HFFc6 (cell line): ENCODE results near the gene ADGRB3. TPM values are rescaled to one million over a fixed set of nuclear protein-coding genes. Genes with fewer than 3 reads are reported as not detected.

ENCODE experiments used
- DNase-seq: peaks from one replicate; pipeline ENCODE4 v3.0.0-alpha.2; 2018
- H3K27ac Mint-ChIP-seq: 2 replicates; pipeline ENCODE4 v1.8.0; 2020; ENCODE audit warnings: mild to moderate bottlenecking, mixed read lengths
- H3K27me3 Mint-ChIP-seq: 2 replicates; pipeline ENCODE4 v1.8.0; 2021; ENCODE audit warnings: mild to moderate bottlenecking, moderate library complexity, mixed read lengths; ENCODE audit not compliant: insufficient read depth
- H3K36me3 Mint-ChIP-seq: 2 replicates; pipeline ENCODE4 v1.8.0; 2021; ENCODE audit warnings: low read depth, mixed read lengths
- H3K4me1 Mint-ChIP-seq: 2 replicates; pipeline ENCODE4 v1.8.0; 2020; ENCODE audit warnings: low read depth, mixed read lengths
- H3K4me3 Mint-ChIP-seq: 2 replicates; pipeline ENCODE4 v1.8.0; 2020; ENCODE audit warnings: mild to moderate bottlenecking, moderate library complexity, mixed read lengths
- H3K9me3 Mint-ChIP-seq: 2 replicates; pipeline ENCODE4 v1.8.0; 2020; ENCODE audit warnings: mild to moderate bottlenecking, mixed read lengths
- CTCF ChIP-seq: fragments of 200-600 bp; sonication (generic); IDR thresholded peaks from 2 replicates; pipeline ENCODE4 v1.5.0; 2021; ENCODE audit warnings: antibody characterized with exemption, mild to moderate bottlenecking
- total RNA-seq, 6 experiments: library from RNA; stranded (reverse); fragmentation: NEBNext Ultra II Directional; extraction: Animal tissue kit (Norgen Biotek cat#: 25700); gene quantifications; 2 replicates in 1 of 6; 3 replicates in 5 of 6; pipeline ENCODE4 v1.2.3, GENCODE V29; 2021

The ADGRB3 gene
- total RNA-seq, 6 experiments from 2014 or later = 0.05 to 0.07 (median 0.05) TPM; not detected in 3

GRCh38 chr6:69146385-69146784, 511.3 kb downstream of the ADGRB3 start:
- H3K4me1 Mint-ChIP-seq = no peaks in the 10 kb centered on the region
- H3K27ac Mint-ChIP-seq = no peak overlapping the region
- TF ChIP-seq CTCF = no peak
- H3K27me3 Mint-ChIP-seq = no peaks in the 10 kb centered on the region
- no peaks in the 10 kb centered on the region for H3K36me3 Mint-ChIP-seq
- H3K9me3 Mint-ChIP-seq = peaks cover 39% of the 10 kb centered on the region
- no peak overlapping the region for H3K4me3 Mint-ChIP-seq
- no peak for DNase-seq

DNA sequence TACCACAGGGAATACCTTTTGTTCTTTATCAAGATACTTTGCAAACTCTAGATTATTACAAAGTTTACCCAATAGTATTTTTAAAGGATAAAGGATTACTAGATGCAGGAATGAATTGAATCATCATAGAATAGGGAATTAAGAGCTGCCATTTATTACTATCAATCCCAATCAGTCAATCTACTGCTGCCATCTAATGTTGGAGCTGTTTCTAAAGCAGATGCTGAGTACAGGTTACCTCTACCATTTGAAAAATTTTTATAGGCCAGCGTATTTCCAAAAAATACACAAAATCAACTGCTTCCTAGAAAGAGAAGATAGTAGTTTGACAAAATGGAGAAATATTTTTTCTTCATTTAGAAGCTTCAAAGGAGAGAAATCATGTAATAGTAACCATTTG, 520.4 kb downstream of the ADGRB3 start:
- H3K9me3 Mint-ChIP-seq = peaks cover 35% of the 10 kb centered on the region
- no peak for DNase-seq
- no peak overlapping the region for H3K4me3 Mint-ChIP-seq
- H3K27me3 Mint-ChIP-seq = no peaks in the 10 kb centered on the region; the same call in 1 of the 2 replicates
- no peak overlapping the region for H3K27ac Mint-ChIP-seq
- no peak for TF ChIP-seq CTCF
- no peaks in the 10 kb centered on the region for H3K36me3 Mint-ChIP-seq
- no peaks in the 10 kb centered on the region for H3K4me1 Mint-ChIP-seq

- no peak overlapping the region for H3K4me3 Mint-ChIP-seq
- H3K9me3 Mint-ChIP-seq = peaks cover 28% of the 10 kb centered on the region
- no peaks in the 10 kb centered on the region for H3K36me3 Mint-ChIP-seq
- no peaks in the 10 kb centered on the region for H3K4me1 Mint-ChIP-seq
- H3K27ac Mint-ChIP-seq = no peak overlapping the region
- TF ChIP-seq CTCF = no peak
- H3K27me3 Mint-ChIP-seq = no peaks in the 10 kb centered on the region
- no peak for DNase-seq
Measured at GRCh38 chr6:69162811-69163210, 527.7 kb downstream of the ADGRB3 start.

DNA sequence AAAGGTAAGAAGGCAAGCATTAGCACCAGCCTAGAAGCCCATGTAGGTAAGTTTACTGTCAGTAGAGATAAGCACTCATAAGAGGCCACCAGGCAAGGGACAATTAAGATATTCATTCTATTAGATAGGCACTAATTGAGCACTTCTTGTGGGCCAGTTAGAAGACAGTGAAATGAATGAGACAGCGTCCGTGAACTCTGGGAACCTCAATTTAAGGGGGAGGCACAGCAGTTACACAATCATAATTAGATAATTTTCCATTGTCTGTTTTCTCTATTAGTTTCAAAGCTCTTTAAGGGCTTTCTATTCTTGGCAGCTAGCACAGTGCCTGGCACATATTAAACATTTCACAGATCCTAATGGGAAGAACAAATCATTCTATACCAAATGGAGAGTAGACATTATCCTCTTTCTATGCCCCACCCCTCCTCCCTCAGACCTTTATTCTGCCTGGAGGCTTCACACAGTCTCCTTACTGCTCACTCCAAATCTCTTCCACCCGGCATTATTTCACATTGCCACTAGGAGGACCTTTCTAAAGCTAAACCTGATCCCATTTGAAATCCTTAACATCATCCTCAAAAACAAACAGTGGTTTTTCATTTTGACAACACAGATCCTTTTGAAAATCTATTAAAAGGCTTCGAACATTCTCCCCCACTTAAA, 529.6 kb downstream of the ADGRB3 start:
- Mint-ChIP-seq H3K27ac (no peak overlapping the region), H3K4me3 (no peak overlapping the region), H3K27me3 (no peaks in the 10 kb centered on the region), H3K36me3 (no peaks in the 10 kb centered on the region), H3K4me1 (no peaks in the 10 kb centered on the region), H3K9me3 (peaks cover 24% of the 10 kb centered on the region)
- no peak for DNase-seq
- 0 out of 2 replicates have a peak, but pooled peaks have one; percentile 19 for TF ChIP-seq CTCF

GRCh38 chr6:69179681-69180080, 544.6 kb downstream of the ADGRB3 start:
- no peaks in the 10 kb centered on the region for H3K27me3 Mint-ChIP-seq

More at GRCh38 chr6:69179681-69180080, 544.6 kb downstream of the ADGRB3 start:
- no peak for TF ChIP-seq CTCF
- H3K4me1 Mint-ChIP-seq = no peaks in the 10 kb centered on the region
- no peak overlapping the region for H3K4me3 Mint-ChIP-seq
- DNase-seq = no peak
- H3K9me3 Mint-ChIP-seq = peaks cover 45% of the 10 kb centered on the region
- H3K36me3 Mint-ChIP-seq = no peaks in the 10 kb centered on the region
- no peak overlapping the region for H3K27ac Mint-ChIP-seq
